Measurements from ENCODE around the gene TENM4. TPM values are rescaled to one million over a fixed set of nuclear protein-coding genes. Genes with fewer than 3 reads are reported as not detected.
"Not testable (repeated sequence)": the region's sequence is repeated elsewhere in the genome, so short reads cannot be mapped to it uniquely, and the experiment has no call there.

TENM4 gene
- total RNA-seq, 2 experiments from 2014 or later: not detected

- no peaks in the 10 kb centered on the region for H3K9me3 ChIP-seq (ENCODE audit: low read length)
- H2AFZ ChIP-seq (ENCODE audit: low read length): no peak overlapping the region
- no peaks in the 10 kb centered on the region for H3K4me1 ChIP-seq (ENCODE audit: insufficient read depth, low read length, poor library complexity, severe bottlenecking)
- no peak overlapping the region for H3K4me2 ChIP-seq (ENCODE audit: low read length)
- H3K9me2 ChIP-seq (ENCODE audit: insufficient read depth, low read length): no peaks in the 10 kb centered on the region
- H3K27ac ChIP-seq (ENCODE audit: low read depth, low read length, poor library complexity, severe bottlenecking): no peak overlapping the region
- BruUV-seq (replicated peaks): no TSS peak
- no peaks in the 10 kb centered on the region for H3K79me2 ChIP-seq (ENCODE audit: insufficient read depth, low read depth, low read length)
- H3K36me3 ChIP-seq (ENCODE audit: insufficient read depth, low read length): no peaks in the 10 kb centered on the region
- intact Hi-C loops (cut with micrococcal nuclease; ENCODE audit: unreplicated experiment): no loop called here
- H4K20me1 ChIP-seq (ENCODE audit: insufficient read depth, low read length): no peaks in the 10 kb centered on the region
- no peak overlapping the region for H3K4me3 ChIP-seq (ENCODE audit: low read depth, low read length, poor library complexity, severe bottlenecking)
- no peak for DNase-seq (ENCODE audit: low spot score)
- ChIA-PET CTCF (ENCODE audit: unreplicated experiment) (no interaction called here), POLR2A (interaction anchor here (0.6 kb wide), 1 partner anchor 1169 kb away, joined by 5 read pairs; no protein-coding TSS in a partner anchor)
- TF ChIP-seq CTCF (conservative IDR thresholded peaks at IDR 0.05; ENCODE audit: low read length) (no peak), EZH2phosphoT487 (IDR thresholded peaks at IDR 0.05; ENCODE audit: borderline replicate concordance, low read depth, low read length) (no peak)
Observed at GRCh38 chr11:78612721-78613377, 828.0 kb downstream of the TENM4 start.

- H2AFZ ChIP-seq (ENCODE audit: low read length); H4K20me1 ChIP-seq (ENCODE audit: insufficient read depth, low read length); CTCF ChIA-PET (ENCODE audit: unreplicated experiment); H3K79me2 ChIP-seq (ENCODE audit: insufficient read depth, low read depth, low read length); H3K9me3 ChIP-seq (ENCODE audit: low read length); H3K9me2 ChIP-seq (ENCODE audit: insufficient read depth, low read length); H3K4me1 ChIP-seq (ENCODE audit: insufficient read depth, low read length, poor library complexity, severe bottlenecking); H3K4me2 ChIP-seq (ENCODE audit: low read length); H3K36me3 ChIP-seq (ENCODE audit: insufficient read depth, low read length); DNase-seq (ENCODE audit: low spot score); BruUV-seq (replicated peaks); H3K4me3 ChIP-seq (ENCODE audit: low read depth, low read length, poor library complexity, severe bottlenecking); H3K27ac ChIP-seq (ENCODE audit: low read depth, low read length, poor library complexity, severe bottlenecking); POLR2A ChIA-PET; intact Hi-C loops (cut with micrococcal nuclease; ENCODE audit: unreplicated experiment): not testable (repeated sequence)
Observed at GRCh38 chr11:78609321-78609720, 831.5 kb downstream of the TENM4 start.

GRCh38 chr11:78607696-78608095 lies 833.1 kb downstream of the TENM4 start:
- H4K20me1 ChIP-seq (ENCODE audit: insufficient read depth, low read length): no peaks in the 10 kb centered on the region
- no TSS peak for BruUV-seq (replicated peaks)
- ChIA-PET POLR2A (no interaction called here), CTCF (ENCODE audit: unreplicated experiment) (no interaction called here)
- H3K27ac ChIP-seq (ENCODE audit: low read depth, low read length, poor library complexity, severe bottlenecking): no peak overlapping the region
- no peaks in the 10 kb centered on the region for H3K9me2 ChIP-seq (ENCODE audit: insufficient read depth, low read length)
- H3K4me3 ChIP-seq (ENCODE audit: low read depth, low read length, poor library complexity, severe bottlenecking): no peak overlapping the region
- TF ChIP-seq EZH2phosphoT487 (IDR thresholded peaks at IDR 0.05; ENCODE audit: borderline replicate concordance, low read depth, low read length): no peak
- no peak for TF ChIP-seq CTCF (conservative IDR thresholded peaks at IDR 0.05; ENCODE audit: low read length)
- intact Hi-C loops (cut with micrococcal nuclease; ENCODE audit: unreplicated experiment): no loop called here
- no peaks in the 10 kb centered on the region for H3K4me1 ChIP-seq (ENCODE audit: insufficient read depth, low read length, poor library complexity, severe bottlenecking)
- H3K36me3 ChIP-seq (ENCODE audit: insufficient read depth, low read length): no peaks in the 10 kb centered on the region
- H3K9me3 ChIP-seq (ENCODE audit: low read length): no peaks in the 10 kb centered on the region
- H3K4me2 ChIP-seq (ENCODE audit: low read length): no peak overlapping the region
- no peak for DNase-seq (ENCODE audit: low spot score)
- no peaks in the 10 kb centered on the region for H3K79me2 ChIP-seq (ENCODE audit: insufficient read depth, low read depth, low read length)
- no peak overlapping the region for H2AFZ ChIP-seq (ENCODE audit: low read length)
